CD4-positive, alpha-beta T cell treated with Interleukin-12 subunit alpha and Interleukin-12 subunit beta, for 1 hour (primary cell): ENCODE measurements around the gene CHRNA5.

Experiments
- DNase-seq: peaks from one replicate; pipeline ENCODE4 v3.0.0-alpha.2; 2020

The CHRNA5 gene

DNA sequence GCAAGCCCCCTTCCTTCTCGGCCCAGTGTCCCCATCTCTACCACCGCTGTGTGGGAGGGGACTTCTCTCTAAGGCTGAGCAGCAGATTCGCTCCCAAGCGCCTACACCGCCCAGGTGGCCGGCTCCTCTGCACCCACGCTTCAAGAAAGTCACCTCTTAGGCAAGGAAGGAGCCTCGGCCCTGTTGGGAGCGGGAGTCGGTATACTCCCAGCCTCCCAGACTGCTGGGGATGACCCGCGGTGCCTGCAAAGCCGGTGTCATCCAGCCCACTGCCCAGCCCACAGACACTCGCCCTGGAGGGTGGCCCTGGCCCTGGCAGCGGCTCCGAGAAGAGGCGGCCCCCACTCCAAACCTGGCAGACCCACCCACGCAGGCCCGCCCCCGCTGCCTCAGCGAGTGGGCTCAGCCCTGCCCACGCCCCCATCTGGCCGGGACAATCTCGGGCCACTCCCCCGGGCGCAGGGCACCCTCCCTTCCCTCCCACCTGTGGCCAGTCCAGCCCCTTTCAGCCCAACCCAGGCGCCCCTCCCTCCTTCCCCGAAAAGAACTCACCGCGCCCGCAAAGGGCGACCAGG is 75.3 kb downstream of the CHRNA5 start:
- no peak for DNase-seq

DNA sequence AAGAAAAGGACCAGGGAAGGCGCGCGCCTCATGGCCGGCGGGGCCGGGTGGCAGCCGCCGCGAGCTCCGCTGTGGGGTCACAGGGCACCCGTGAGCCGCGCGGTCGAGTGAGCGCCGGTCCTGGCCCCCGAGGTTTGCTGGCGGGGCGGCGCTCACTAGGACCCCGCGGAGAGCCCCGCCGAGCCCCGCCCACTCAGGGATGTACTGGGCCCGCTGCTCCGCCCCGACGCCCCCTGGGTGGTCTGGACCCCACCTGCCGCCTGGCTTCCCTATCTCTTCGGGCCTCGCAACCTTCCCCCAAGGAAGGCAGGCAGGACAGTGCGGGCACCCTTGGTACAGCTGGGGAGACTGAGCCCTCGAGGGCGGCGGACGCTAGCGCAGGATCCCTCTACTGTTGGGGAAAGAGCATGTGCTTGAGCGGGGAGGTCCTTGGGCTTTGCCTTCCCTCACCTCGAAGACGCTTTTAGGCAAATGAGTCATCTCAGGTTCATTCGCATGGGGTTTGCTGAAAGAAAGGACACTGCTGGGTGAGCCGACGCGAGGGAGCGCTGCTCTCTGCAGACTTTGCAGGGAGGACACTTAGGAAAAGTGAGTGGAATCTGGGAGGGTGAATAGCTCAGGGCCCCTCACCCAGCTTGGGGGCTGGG is 75.9 kb downstream of the CHRNA5 start, which contains the start of gene CHRNB4:
Gene CHRNB4 (minus strand): TSS at position 109 of the 647 bp plus-strand sequence. CDS start 77 bp downstream, at position 32.
- no peak for DNase-seq

DNA sequence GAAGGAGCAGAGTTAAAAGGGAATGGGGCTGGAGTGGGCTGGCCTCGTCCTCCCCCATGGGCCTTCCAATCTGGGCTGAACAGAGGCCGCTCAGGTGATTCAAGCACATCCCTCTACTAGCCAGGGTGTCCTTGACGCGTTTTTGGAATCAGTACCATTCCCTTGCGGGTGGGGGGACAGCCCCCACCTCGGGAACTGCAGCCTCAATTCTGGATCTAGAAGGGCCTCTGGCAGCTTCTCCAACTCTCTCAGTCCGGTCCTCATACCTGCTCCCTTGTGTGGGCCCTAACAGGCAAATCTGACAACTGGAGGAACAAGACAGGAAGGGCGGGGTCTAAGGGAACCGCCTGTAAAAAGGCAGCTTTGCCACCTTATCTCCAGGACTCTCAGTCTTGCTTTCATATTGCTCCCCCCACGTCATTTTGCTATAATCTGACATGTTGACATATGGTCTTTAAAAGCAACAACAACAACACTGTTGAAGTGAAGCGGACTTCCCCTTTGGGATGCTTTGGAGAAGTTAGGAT is 76.5 kb downstream of the CHRNA5 start:
- DNase-seq, result no peak

DNA sequence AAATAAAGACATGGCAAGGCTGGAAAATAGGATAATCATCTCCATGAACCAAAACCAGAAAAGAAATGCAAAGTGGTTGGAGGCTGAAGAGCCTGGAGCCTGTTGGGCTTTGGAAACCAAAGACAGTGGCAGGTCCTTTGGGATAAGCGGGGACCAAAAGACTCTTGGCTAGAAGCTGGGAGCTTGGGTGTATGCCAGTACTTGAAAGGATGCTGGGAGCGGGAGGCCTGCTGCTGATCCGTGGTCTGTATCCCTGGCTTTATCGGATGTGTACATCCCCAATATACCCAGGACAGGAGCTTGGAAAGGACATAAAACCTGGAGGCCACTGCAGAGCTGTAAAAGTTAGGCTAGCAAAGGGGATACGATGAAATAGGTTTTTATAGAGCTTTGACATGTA is 77.0 kb downstream of the CHRNA5 start:
- no peak for DNase-seq
